Measurements from ENCODE around the gene POMGNT1. TPM values are rescaled to one million over a fixed set of nuclear protein-coding genes. Genes with fewer than 3 reads are reported as not detected.

The POMGNT1 gene
- total and polyA plus RNA-seq, 10 of the 15 experiments (the other 5 are each of a cell fraction or from before 2014, with no cell fraction given): 8.6 to 35.2 (median 29.5) TPM

DNA sequence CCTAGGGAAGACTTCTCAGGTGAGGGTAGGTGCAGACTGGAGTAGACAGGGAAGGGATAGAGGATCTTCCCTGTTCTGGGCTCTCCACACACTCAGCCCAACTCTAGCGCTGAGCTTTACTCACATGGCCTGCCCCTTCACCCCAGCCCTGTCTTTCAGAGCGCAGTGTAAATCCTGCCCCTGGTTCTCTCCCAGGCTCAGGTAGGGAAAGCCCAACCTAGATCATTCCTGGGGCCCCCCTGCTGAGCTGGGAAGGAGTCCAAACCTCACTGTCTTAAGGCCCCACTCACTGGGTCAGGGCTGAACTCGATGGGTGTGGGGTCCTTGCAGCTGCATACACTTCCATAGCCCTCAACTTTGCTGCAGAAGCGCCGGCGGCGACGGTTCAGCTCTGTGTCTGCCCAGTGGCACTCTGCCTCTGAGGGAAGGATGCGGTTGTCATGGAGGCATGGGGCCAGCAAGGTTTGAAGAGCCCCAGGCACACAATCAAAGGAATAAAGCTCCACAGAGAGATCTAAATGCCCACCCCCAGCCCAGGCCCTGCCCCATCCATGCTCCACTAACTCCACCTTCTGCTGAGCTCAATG, 4.2 kb downstream of the POMGNT1 start:
- TF ChIP-seq MTA3 (IDR thresholded peaks at IDR 0.05; ENCODE audit: borderline replicate concordance, low read length) (no peak), JUND (IDR thresholded peaks at IDR 0.05; ENCODE audit: low read depth, low read length) (no peak)
- TF ChIP-seq, protein P1, sequence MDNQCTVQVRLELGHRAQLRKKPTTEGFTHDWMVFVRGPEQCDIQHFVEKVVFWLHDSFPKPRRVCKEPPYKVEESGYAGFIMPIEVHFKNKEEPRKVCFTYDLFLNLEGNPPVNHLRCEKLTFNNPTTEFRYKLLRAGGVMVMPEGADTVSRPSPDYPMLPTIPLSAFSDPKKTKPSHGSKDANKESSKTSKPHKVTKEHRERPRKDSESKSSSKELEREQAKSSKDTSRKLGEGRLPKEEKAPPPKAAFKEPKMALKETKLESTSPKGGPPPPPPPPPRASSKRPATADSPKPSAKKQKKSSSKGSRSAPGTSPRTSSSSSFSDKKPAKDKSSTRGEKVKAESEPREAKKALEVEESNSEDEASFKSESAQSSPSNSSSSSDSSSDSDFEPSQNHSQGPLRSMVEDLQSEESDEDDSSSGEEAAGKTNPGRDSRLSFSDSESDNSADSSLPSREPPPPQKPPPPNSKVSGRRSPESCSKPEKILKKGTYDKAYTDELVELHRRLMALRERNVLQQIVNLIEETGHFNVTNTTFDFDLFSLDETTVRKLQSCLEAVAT (IDR thresholded peaks at IDR 0.05): no peak
- no TSS peak for BruUV-seq (replicated peaks)
- peaks cover 6% of the 10 kb centered on the region for H3K4me1 ChIP-seq (ENCODE audit: control insufficient read depth, insufficient read depth, low read length)
- peaks cover 6% of the 10 kb centered on the region for H3K79me2 ChIP-seq (ENCODE audit: control insufficient read depth, insufficient read depth, low read length)
- ChIA-PET SMC1A (ENCODE audit: uncharacterized antibody, unreplicated experiment) (interaction anchor here (1.0 kb wide), 1 partner anchor 625 kb away, joined by 3 read pairs; no protein-coding TSS in a partner anchor), CTCF (interaction anchor here (1.3 to 1.5 kb wide), 2 partner anchors 11 to 30 kb away, joined by 4 read pairs; no protein-coding TSS in a partner anchor), RAD21 (ENCODE audit: unreplicated experiment) (no interaction called here), POLR2A (interaction anchor here (0.6 kb wide), 1 partner anchor 51 kb away, joined by 3 read pairs; no protein-coding TSS in a partner anchor)
- H2AFZ ChIP-seq (ENCODE audit: control insufficient read depth, low read depth, low read length): no peak overlapping the region
- intact Hi-C loops (cut with micrococcal nuclease; ENCODE audit: unreplicated experiment): no loop called here
- no peak overlapping the region for H3K27ac ChIP-seq (ENCODE audit: control insufficient read depth, insufficient read depth)
- H3K4me3 ChIP-seq: no peak overlapping the region
- peaks cover 5 to 7% of the 10 kb centered on the region in 2 experiments; a peak in 3 of 4 replicates for H3K36me3 ChIP-seq (ENCODE audit: control insufficient read depth in 2 of 2, insufficient read depth in 2 of 2, low read length in 1 of 2)
- ATAC-seq (no peak), FAIRE-seq (no peak), DNase-seq (ENCODE audit: low read depth, low spot score) (no peak)
- H3K9ac ChIP-seq (ENCODE audit: control insufficient read depth, insufficient read depth, low read length): no peak overlapping the region
- 100% methylated on average over 9 of the region's 9 CpGs for WGBS (ENCODE audit: insufficient coverage, insufficient replicate concordance, low lambda C conversion rate, missing lambda C conversion rate)
- H3K4me2 ChIP-seq (ENCODE audit: control insufficient read depth, insufficient read depth): no peak overlapping the region
- in situ Hi-C loops (cut with MboI): no loop called here
- no peaks in the 10 kb centered on the region for H4K20me1 ChIP-seq (ENCODE audit: control insufficient read depth, insufficient read depth)
- no peaks in the 10 kb centered on the region for H3K9me3 ChIP-seq (replicated peaks; ENCODE audit: control insufficient read depth, insufficient read depth, low read length)
- H3K27me3 ChIP-seq (replicated peaks in 1 of 2; ENCODE audit: control insufficient read depth in 2 of 2, insufficient read depth in 2 of 2, low read length in 1 of 2): no peaks in the 10 kb centered on the region

DNA sequence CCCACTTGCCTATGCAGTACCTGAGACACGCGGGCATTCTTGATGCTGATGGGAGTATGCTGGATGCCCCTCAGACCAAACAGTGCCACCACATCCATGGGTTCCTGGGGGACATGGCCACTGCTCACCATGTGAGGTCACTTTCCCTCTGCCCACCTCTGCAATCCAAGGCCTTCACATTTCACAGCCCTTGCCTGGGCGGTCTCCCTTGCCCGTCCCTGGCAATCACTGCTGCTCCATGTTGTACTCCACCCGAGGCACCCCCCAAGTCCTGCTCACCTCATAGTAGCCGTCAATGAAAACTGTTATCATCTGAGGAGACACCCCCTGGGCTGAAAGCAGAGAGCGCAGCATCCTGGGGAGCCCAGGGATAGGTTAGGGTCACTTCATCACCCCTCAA, 4.9 kb downstream of the POMGNT1 start:
- no peak overlapping the region for H2AFZ ChIP-seq (ENCODE audit: control insufficient read depth, low read depth, low read length)
- H3K9ac ChIP-seq (ENCODE audit: control insufficient read depth, insufficient read depth, low read length): no peak overlapping the region
- ChIA-PET POLR2A (no interaction called here), RAD21 (ENCODE audit: unreplicated experiment) (no interaction called here), SMC1A (ENCODE audit: uncharacterized antibody, unreplicated experiment) (no interaction called here), CTCF (interaction anchor here (1.3 kb wide), 1 partner anchor 30 kb away, joined by 4 read pairs; no protein-coding TSS in a partner anchor)
- TF ChIP-seq NFXL1 (IDR thresholded peaks at IDR 0.05; ENCODE audit: borderline replicate concordance): no peak
- no peak for TF ChIP-seq MEF2B (IDR thresholded peaks at IDR 0.05; ENCODE audit: partially characterized antibody, poor library complexity, severe bottlenecking)
- no peak for TF ChIP-seq DPF2 (IDR thresholded peaks at IDR 0.05)
- no peak overlapping the region for H3K4me3 ChIP-seq
- peaks cover 6% of the 10 kb centered on the region for H3K4me1 ChIP-seq (ENCODE audit: control insufficient read depth, insufficient read depth, low read length)
- no peaks in the 10 kb centered on the region for H4K20me1 ChIP-seq (ENCODE audit: control insufficient read depth, insufficient read depth)
- 86% methylated on average over 7 of the region's 7 CpGs for WGBS (ENCODE audit: insufficient coverage, insufficient replicate concordance, low lambda C conversion rate, missing lambda C conversion rate)
- H3K79me2 ChIP-seq (ENCODE audit: control insufficient read depth, insufficient read depth, low read length): peaks cover 6% of the 10 kb centered on the region
- DNase-seq (ENCODE audit: low read depth, low spot score) (no peak), FAIRE-seq (no peak), ATAC-seq (no peak)
- intact Hi-C loops (cut with micrococcal nuclease; ENCODE audit: unreplicated experiment): no loop called here
- BruUV-seq (replicated peaks): no TSS peak
- H3K36me3 ChIP-seq (ENCODE audit: control insufficient read depth in 2 of 2, insufficient read depth in 2 of 2, low read length in 1 of 2): peaks cover 5 to 7% of the 10 kb centered on the region in 2 experiments; a peak in 3 of 4 replicates
- in situ Hi-C loops (cut with MboI): no loop called here
- no peaks in the 10 kb centered on the region for H3K27me3 ChIP-seq (replicated peaks in 1 of 2; ENCODE audit: control insufficient read depth in 2 of 2, insufficient read depth in 2 of 2, low read length in 1 of 2)
- H3K4me2 ChIP-seq (ENCODE audit: control insufficient read depth, insufficient read depth): no peak overlapping the region
- no peaks in the 10 kb centered on the region for H3K9me3 ChIP-seq (replicated peaks; ENCODE audit: control insufficient read depth, insufficient read depth, low read length)
- no peak overlapping the region for H3K27ac ChIP-seq (ENCODE audit: control insufficient read depth, insufficient read depth)
